DOHH2 (cell line): Measurements from ENCODE around the gene IL20RB.

Experiments
- CTCF ChIP-seq: fragments of 200-600 bp; sonication (generic); IDR thresholded peaks from one replicate; pipeline ENCODE4 v1.5.1; 2014; ENCODE audit warnings: antibody characterized with exemption, mild to moderate bottlenecking, low read depth, low read length; ENCODE audit not compliant: poor library complexity, severe bottlenecking
- EZH2phosphoT487 ChIP-seq: fragments of 200-600 bp; sonication (generic); IDR thresholded peaks from 2 replicates; pipeline ENCODE4 v1.6.1; 2017; ENCODE audit warnings: borderline replicate concordance, mild to moderate bottlenecking, antibody characterized with exemption, low read length, moderate library complexity, mixed read lengths

GRCh38 chr3:136932978-136933772 lies 24.6 kb upstream of the IL20RB start:
- TF ChIP-seq CTCF: no peak
- no peak for TF ChIP-seq EZH2phosphoT487
